ENCODE measurements around the gene EPS8. TPM values are rescaled to one million over a fixed set of nuclear protein-coding genes. Genes with fewer than 3 reads are reported as not detected.

EPS8 gene
- total RNA-seq, 1 experiment from 2014 or later, result 13.9 TPM

DNA sequence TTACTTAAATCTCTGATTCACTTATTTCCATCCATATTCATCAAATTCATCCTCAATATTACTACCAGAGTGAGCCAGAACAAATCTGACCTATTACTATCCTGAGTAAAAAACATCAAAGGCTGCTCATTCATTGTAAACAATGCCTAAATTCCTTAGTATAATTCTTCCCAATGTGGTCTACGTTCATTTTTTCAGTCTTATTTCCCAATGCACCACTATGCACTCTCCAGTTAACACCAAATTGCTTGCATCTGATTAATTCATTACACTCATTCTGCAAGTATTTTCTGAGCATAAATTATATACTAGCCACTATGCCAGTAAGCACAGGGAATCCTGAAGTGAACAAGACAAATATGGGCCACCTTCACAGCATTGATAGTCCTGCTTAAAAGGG, 110.0 kb downstream of the EPS8 start:
- CTCF ChIA-PET, result no interaction called here
- Mint-ChIP-seq H3K4me1 (ENCODE audit: low read depth, unreplicated experiment) (peaks cover 13% of the 10 kb centered on the region), H3K27me3 (ENCODE audit: insufficient read depth, unreplicated experiment) (no peaks in the 10 kb centered on the region), H3K27ac (ENCODE audit: unreplicated experiment) (no peak overlapping the region), H3K4me3 (ENCODE audit: unreplicated experiment) (no peak overlapping the region), H3K9me3 (ENCODE audit: unreplicated experiment) (no peaks in the 10 kb centered on the region), H3K36me3 (ENCODE audit: insufficient read depth, unreplicated experiment) (no peaks in the 10 kb centered on the region)
- Histone ChIP-seq H3K36me3 (ENCODE audit: control insufficient read depth, insufficient read depth, low read length) (no peaks in the 10 kb centered on the region), H3K9me3 (no peaks in the 10 kb centered on the region), H3K4me3 (ENCODE audit: low read depth, low read length) (no peak overlapping the region), H3K27me3 (replicated peaks; ENCODE audit: control insufficient read depth, insufficient read depth, low read length) (no peaks in the 10 kb centered on the region), H3K4me1 (peaks cover 22% of the 10 kb centered on the region)
- POLR2A ChIA-PET, result no interaction called here
- no TSS peak for BruUV-seq (replicated peaks)
- no peak for TF ChIP-seq CTCF (IDR thresholded peaks at IDR 0.05; ENCODE audit: insufficient read depth in 1 of 2, low read depth in 1 of 2, low read length in 1 of 2, severe bottlenecking in 1 of 2, unreplicated experiment in 1 of 2)
- DNase-seq, result no peak
- intact Hi-C loops (cut with micrococcal nuclease; ENCODE audit: unreplicated experiment), result no loop called here

DNA sequence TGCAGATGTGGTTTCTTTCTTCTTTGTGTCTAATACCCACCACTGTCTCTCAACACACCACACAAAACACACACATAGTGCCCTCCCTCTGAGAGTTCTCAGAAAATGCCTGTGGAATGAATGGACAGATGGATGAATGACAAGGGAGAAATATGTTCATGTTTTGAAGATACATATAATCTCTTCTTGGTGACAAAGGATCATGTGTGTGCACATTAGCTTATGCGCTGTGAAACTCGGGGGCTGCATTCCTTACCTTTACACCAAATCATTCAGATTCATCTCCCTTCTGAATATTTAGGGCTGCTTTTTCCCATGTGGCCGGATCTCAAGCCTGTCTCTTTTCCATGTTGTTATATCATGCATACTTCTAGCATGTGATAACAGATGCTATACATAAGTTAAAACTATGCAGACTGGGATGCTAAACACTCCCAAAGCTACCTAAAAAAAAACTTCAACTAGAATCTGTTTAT, 111.4 kb downstream of the EPS8 start:
- H3K27me3 Mint-ChIP-seq (ENCODE audit: insufficient read depth, unreplicated experiment), result no peaks in the 10 kb centered on the region
- no peak overlapping the region for H3K27ac Mint-ChIP-seq (ENCODE audit: unreplicated experiment)
- peaks cover 10% of the 10 kb centered on the region for H3K4me1 Mint-ChIP-seq (ENCODE audit: low read depth, unreplicated experiment)
- Histone ChIP-seq H3K4me3 (ENCODE audit: low read depth, low read length) (no peak overlapping the region), H3K36me3 (ENCODE audit: control insufficient read depth, insufficient read depth, low read length) (no peaks in the 10 kb centered on the region), H3K9me3 (no peaks in the 10 kb centered on the region), H3K27me3 (replicated peaks; ENCODE audit: control insufficient read depth, insufficient read depth, low read length) (no peaks in the 10 kb centered on the region), H3K4me1 (peaks cover 8% of the 10 kb centered on the region)
- POLR2A ChIA-PET, result no interaction called here
- intact Hi-C loops (cut with micrococcal nuclease; ENCODE audit: unreplicated experiment), result no loop called here
- no peaks in the 10 kb centered on the region for H3K36me3 Mint-ChIP-seq (ENCODE audit: insufficient read depth, unreplicated experiment)
- TF ChIP-seq CTCF (IDR thresholded peaks at IDR 0.05; ENCODE audit: insufficient read depth in 1 of 2, low read depth in 1 of 2, low read length in 1 of 2, severe bottlenecking in 1 of 2, unreplicated experiment in 1 of 2), result no peak
- DNase-seq, result no peak
- H3K9me3 Mint-ChIP-seq (ENCODE audit: unreplicated experiment), result no peaks in the 10 kb centered on the region
- no peak overlapping the region for H3K4me3 Mint-ChIP-seq (ENCODE audit: unreplicated experiment)
- CTCF ChIA-PET, result no interaction called here
- BruUV-seq (replicated peaks), result no TSS peak

DNA sequence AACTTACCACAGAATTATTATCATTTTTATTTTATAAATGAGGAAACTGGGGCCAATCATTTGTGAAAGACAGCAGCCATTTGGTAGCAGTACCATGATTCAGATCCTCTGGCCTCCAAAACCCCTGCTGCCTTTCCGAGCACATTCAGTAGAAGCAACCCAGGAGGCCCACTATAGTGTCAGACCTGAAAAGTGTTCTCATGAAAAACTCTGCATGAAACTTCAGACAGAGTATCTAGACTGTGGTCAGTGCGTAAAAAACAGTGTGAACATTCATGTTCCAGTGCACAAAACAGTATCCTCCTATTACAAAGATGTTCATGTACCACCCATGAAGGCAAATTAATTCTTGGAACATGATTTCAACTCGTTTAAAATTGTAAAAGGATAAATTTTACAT, 112.0 kb downstream of the EPS8 start:
- BruUV-seq (replicated peaks), result no TSS peak
- CTCF ChIA-PET, result no interaction called here

More for the DNA sequence above, 112.0 kb downstream of the EPS8 start:
- H3K4me3 ChIP-seq (ENCODE audit: low read depth, low read length), result no peak overlapping the region
- no peaks in the 10 kb centered on the region for H3K36me3 Mint-ChIP-seq (ENCODE audit: insufficient read depth, unreplicated experiment)
- no peaks in the 10 kb centered on the region for H3K9me3 Mint-ChIP-seq (ENCODE audit: unreplicated experiment)
- peaks cover 3% of the 10 kb centered on the region for H3K4me1 ChIP-seq
- peaks cover 10% of the 10 kb centered on the region for H3K4me1 Mint-ChIP-seq (ENCODE audit: low read depth, unreplicated experiment)
- no peaks in the 10 kb centered on the region for H3K9me3 ChIP-seq
- intact Hi-C loops (cut with micrococcal nuclease; ENCODE audit: unreplicated experiment), result no loop called here
- no peak for DNase-seq
- H3K27ac Mint-ChIP-seq (ENCODE audit: unreplicated experiment), result no peak overlapping the region
- TF ChIP-seq CTCF (IDR thresholded peaks at IDR 0.05; ENCODE audit: insufficient read depth in 1 of 2, low read depth in 1 of 2, low read length in 1 of 2, severe bottlenecking in 1 of 2, unreplicated experiment in 1 of 2), result no peak
- no peaks in the 10 kb centered on the region for H3K27me3 ChIP-seq (replicated peaks; ENCODE audit: control insufficient read depth, insufficient read depth, low read length)
- POLR2A ChIA-PET, result no interaction called here
- no peaks in the 10 kb centered on the region for H3K27me3 Mint-ChIP-seq (ENCODE audit: insufficient read depth, unreplicated experiment)
- no peak overlapping the region for H3K4me3 Mint-ChIP-seq (ENCODE audit: unreplicated experiment)
- no peaks in the 10 kb centered on the region for H3K36me3 ChIP-seq (ENCODE audit: control insufficient read depth, insufficient read depth, low read length)

All from Caco-2 (cell line).